Tibial nerve (tissue), 4 donors: ENCODE measurements around the gene CEP290.

Source experiments
- EP300 ChIP-seq, 2 donors: sonication (generic); formaldehyde crosslinking; IDR thresholded peaks; one replicate each; pipeline ENCODE4 v1.6.1; 2017; ENCODE audit warnings: antibody characterized with exemption in 2 of 2, mild to moderate bottlenecking in 1 of 2
- POLR2A ChIP-seq, 2 donors: fragments of 450-650 bp; IDR thresholded peaks; one replicate each; pipeline ENCODE4 v1.6.1; 2017; ENCODE audit warnings: antibody characterized with exemption in 2 of 2, mild to moderate bottlenecking in 2 of 2, moderate library complexity in 2 of 2
- TF ChIP-seq, protein P1 (sequence below), 5 experiments: fragments of 200-600 bp in 3 of 5; fragments of 450-650 bp in 2 of 5; sonication (generic) in 3 of 5; IDR thresholded peaks; one replicate each; pipeline ENCODE4 v1.5.1; 2016 to 2019; ENCODE audit warnings: antibody characterized with exemption in 5 of 5, mild to moderate bottlenecking in 3 of 5, moderate library complexity in 2 of 5

DNA sequence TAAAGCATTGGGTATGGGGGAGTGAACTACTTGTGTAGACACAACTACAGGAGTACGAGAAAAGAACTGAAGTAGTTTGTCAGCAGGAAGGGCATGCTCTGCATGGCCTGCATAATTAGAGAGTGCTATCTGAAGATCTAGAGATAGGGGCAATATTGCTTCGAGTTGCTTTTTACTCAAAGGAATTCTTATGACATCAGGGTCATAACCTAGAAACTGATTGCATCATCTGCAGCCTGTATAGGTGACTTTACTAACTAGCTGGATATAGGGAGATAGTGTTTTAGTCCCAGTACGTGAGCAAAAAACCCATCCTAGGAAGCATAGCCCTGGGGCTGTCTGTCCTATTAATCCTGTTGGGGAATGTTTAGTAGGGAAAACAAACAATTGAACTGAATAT is 40.0 kb upstream of the CEP290 start:
- TF ChIP-seq POLR2A (IDR thresholded peaks at IDR 0.05) (no peak), EP300 (IDR thresholded peaks at IDR 0.05) (no peak)
- TF ChIP-seq, protein P1, sequence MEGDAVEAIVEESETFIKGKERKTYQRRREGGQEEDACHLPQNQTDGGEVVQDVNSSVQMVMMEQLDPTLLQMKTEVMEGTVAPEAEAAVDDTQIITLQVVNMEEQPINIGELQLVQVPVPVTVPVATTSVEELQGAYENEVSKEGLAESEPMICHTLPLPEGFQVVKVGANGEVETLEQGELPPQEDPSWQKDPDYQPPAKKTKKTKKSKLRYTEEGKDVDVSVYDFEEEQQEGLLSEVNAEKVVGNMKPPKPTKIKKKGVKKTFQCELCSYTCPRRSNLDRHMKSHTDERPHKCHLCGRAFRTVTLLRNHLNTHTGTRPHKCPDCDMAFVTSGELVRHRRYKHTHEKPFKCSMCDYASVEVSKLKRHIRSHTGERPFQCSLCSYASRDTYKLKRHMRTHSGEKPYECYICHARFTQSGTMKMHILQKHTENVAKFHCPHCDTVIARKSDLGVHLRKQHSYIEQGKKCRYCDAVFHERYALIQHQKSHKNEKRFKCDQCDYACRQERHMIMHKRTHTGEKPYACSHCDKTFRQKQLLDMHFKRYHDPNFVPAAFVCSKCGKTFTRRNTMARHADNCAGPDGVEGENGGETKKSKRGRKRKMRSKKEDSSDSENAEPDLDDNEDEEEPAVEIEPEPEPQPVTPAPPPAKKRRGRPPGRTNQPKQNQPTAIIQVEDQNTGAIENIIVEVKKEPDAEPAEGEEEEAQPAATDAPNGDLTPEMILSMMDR (IDR thresholded peaks at IDR 0.05): no peak
